ENCODE measurements around the gene PLEKHA4.

DNA sequence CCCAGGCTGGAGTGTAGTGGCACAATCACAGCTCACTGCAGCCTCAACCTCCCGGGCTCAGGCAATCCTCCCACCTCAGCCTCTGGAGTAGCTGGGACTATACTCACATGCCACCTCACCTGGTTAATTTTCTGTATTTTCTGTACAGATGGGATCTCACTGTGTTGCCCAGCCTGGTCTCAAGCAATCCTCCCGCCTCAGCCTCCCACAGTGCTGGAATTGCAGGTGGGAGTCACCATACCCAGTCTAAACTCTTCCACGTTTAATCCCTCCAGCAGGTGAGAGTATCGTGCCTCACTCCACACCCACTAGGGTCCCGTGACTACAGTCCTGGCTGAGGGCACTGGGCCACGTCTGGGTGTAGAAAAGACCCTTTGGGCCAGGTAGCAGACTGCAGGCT lies 74.1 kb downstream of the PLEKHA4 start:
- TF ChIP-seq EZH2phosphoT487 (IDR thresholded peaks at IDR 0.05; ENCODE audit: borderline replicate concordance, low read depth, low read length) = no peak
- TF ChIP-seq, protein P1, sequence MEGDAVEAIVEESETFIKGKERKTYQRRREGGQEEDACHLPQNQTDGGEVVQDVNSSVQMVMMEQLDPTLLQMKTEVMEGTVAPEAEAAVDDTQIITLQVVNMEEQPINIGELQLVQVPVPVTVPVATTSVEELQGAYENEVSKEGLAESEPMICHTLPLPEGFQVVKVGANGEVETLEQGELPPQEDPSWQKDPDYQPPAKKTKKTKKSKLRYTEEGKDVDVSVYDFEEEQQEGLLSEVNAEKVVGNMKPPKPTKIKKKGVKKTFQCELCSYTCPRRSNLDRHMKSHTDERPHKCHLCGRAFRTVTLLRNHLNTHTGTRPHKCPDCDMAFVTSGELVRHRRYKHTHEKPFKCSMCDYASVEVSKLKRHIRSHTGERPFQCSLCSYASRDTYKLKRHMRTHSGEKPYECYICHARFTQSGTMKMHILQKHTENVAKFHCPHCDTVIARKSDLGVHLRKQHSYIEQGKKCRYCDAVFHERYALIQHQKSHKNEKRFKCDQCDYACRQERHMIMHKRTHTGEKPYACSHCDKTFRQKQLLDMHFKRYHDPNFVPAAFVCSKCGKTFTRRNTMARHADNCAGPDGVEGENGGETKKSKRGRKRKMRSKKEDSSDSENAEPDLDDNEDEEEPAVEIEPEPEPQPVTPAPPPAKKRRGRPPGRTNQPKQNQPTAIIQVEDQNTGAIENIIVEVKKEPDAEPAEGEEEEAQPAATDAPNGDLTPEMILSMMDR (conservative IDR thresholded peaks at IDR 0.05; ENCODE audit: low read length) = no peak

Measured in OCI-LY7 (cell line).